Measurements from ENCODE around the gene FBXO38. TPM values are rescaled to one million over a fixed set of nuclear protein-coding genes. Genes with fewer than 3 reads are reported as not detected.

Gene FBXO38
- total and polyA plus RNA-seq, 2 experiments from 2014 or later: 24.2 to 42.9 TPM

DNA sequence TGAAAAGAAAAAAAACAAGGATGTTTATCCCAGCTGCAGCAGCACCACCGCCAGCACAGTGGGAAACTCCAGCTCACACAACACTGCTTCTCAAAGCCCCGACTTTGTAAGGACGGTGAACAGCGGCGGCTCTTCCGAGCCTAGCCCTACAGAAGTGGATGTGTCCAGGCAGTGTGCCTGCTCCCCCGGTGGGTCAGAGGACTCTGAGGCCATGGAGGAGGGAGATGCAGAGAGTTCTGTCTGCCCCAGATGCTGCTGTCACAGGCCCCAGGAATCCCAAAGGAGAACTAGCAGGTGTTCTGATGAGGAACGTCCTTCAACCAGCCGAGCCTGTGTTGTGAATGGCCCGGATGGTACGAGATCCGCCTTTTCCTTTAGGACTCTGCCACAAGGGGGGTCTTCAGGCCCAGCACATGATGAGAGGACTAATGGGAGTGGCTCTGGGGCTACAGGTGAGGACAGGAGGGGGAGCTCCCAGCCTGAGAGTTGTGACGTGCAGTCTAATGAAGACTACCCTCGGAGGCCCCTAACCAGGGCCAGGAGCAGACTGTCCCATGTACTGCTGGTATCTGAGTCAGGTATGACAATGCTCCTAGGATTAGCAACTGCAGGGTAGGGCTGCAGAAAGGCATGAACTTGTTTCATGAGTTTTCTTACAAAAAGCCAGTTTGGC is 43.7 kb downstream of the FBXO38 start:
- H3K36me3 ChIP-seq: peaks cover 63% of the 10 kb centered on the region

GRCh38 chr5:148428848-148429247 is 45.1 kb downstream of the FBXO38 start:
- H3K4me3 ChIP-seq: no peak overlapping the region
- no peaks in the 10 kb centered on the region for H3K9me3 ChIP-seq (ENCODE audit: low read depth)
- H3K36me3 ChIP-seq: peaks cover 60% of the 10 kb centered on the region
- no peak for DNase-seq (ENCODE audit: low read depth in 1 of 2, low spot score in 1 of 2)
- TF ChIP-seq, protein P1, sequence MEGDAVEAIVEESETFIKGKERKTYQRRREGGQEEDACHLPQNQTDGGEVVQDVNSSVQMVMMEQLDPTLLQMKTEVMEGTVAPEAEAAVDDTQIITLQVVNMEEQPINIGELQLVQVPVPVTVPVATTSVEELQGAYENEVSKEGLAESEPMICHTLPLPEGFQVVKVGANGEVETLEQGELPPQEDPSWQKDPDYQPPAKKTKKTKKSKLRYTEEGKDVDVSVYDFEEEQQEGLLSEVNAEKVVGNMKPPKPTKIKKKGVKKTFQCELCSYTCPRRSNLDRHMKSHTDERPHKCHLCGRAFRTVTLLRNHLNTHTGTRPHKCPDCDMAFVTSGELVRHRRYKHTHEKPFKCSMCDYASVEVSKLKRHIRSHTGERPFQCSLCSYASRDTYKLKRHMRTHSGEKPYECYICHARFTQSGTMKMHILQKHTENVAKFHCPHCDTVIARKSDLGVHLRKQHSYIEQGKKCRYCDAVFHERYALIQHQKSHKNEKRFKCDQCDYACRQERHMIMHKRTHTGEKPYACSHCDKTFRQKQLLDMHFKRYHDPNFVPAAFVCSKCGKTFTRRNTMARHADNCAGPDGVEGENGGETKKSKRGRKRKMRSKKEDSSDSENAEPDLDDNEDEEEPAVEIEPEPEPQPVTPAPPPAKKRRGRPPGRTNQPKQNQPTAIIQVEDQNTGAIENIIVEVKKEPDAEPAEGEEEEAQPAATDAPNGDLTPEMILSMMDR (IDR thresholded peaks at IDR 0.05; ENCODE audit: low read depth, low read length): no peak
- H3K27me3 ChIP-seq: no peaks in the 10 kb centered on the region
- peak overlapping the region; percentile 67 for H3K27ac ChIP-seq
- peaks cover 7% of the 10 kb centered on the region for H3K4me1 ChIP-seq (ENCODE audit: low read depth)

More for the DNA sequence above, 43.7 kb downstream of the FBXO38 start:
- no peak for DNase-seq (ENCODE audit: low read depth in 1 of 2, low spot score in 1 of 2)
- TF ChIP-seq, protein P1 (IDR thresholded peaks at IDR 0.05; ENCODE audit: low read depth, low read length): no peak
- H3K4me3 ChIP-seq: no peak overlapping the region
- H3K9me3 ChIP-seq (ENCODE audit: low read depth): no peaks in the 10 kb centered on the region
- peaks cover 7% of the 10 kb centered on the region for H3K4me1 ChIP-seq (ENCODE audit: low read depth)
- H3K27ac ChIP-seq: peak overlapping the region; percentile 67
- H3K27me3 ChIP-seq: no peaks in the 10 kb centered on the region

DNA sequence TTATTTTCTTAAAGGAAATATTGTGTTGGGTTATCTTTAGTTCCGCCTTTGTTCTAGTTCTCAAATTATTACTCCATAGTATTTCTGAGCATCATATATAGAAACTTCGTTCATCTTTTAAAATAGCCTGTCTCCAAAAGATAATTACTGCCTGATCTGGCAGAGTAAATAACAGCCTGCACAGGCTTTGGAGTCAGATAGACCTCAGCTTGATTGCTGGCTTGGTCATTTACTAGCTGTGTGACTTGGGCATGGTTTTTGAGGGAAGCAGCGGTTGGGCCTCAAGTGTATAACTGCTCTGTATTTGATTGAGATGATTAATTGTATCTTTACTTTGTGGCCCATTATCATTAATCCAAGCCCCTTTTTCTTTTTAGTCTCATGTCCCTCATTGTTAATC is 50.1 kb downstream of the FBXO38 start:
- H3K27ac ChIP-seq: no peak overlapping the region
- H3K4me3 ChIP-seq: no peak overlapping the region
- H3K27me3 ChIP-seq: no peaks in the 10 kb centered on the region
- H3K9me3 ChIP-seq (ENCODE audit: low read depth): no peaks in the 10 kb centered on the region
- TF ChIP-seq, protein P1 (IDR thresholded peaks at IDR 0.05; ENCODE audit: low read depth, low read length): no peak
- H3K4me1 ChIP-seq (ENCODE audit: low read depth): no peaks in the 10 kb centered on the region
- H3K36me3 ChIP-seq: peaks cover 34% of the 10 kb centered on the region
- no peak for DNase-seq (ENCODE audit: low read depth in 1 of 2, low spot score in 1 of 2)

- H3K9me3 ChIP-seq (ENCODE audit: low read depth): no peaks in the 10 kb centered on the region
- no peak for DNase-seq (ENCODE audit: low read depth in 1 of 2, low spot score in 1 of 2)
- H3K4me1 ChIP-seq (ENCODE audit: low read depth): no peaks in the 10 kb centered on the region
- H3K27me3 ChIP-seq: no peaks in the 10 kb centered on the region
- H3K36me3 ChIP-seq: peaks cover 55% of the 10 kb centered on the region
- H3K4me3 ChIP-seq: no peak overlapping the region
- TF ChIP-seq, protein P1 (IDR thresholded peaks at IDR 0.05; ENCODE audit: low read depth, low read length): no peak
- H3K27ac ChIP-seq: no peak overlapping the region
These were observed 52.3 kb downstream of the FBXO38 start for GRCh38 chr5:148436029-148436428.

GRCh38 chr5:148437249-148437648 is 53.5 kb downstream of the FBXO38 start:
- Histone ChIP-seq H3K27me3 (no peaks in the 10 kb centered on the region), H3K4me3 (no peak overlapping the region), H3K4me1 (ENCODE audit: low read depth) (no peaks in the 10 kb centered on the region)

More at GRCh38 chr5:148437249-148437648, 53.5 kb downstream of the FBXO38 start:
- TF ChIP-seq, protein P1 (IDR thresholded peaks at IDR 0.05; ENCODE audit: low read depth, low read length): no peak
- DNase-seq (ENCODE audit: low read depth in 1 of 2, low spot score in 1 of 2): no peak
- Histone ChIP-seq H3K36me3 (peaks cover 62% of the 10 kb centered on the region), H3K9me3 (ENCODE audit: low read depth) (no peaks in the 10 kb centered on the region), H3K27ac (no peak overlapping the region)
